Tibial nerve (tissue), 4 donors: ENCODE measurements around the gene QTRT2.

Experiments used
- EP300 ChIP-seq, 2 donors: sonication (generic); formaldehyde crosslinking; IDR thresholded peaks; one replicate each; pipeline ENCODE4 v1.6.1; 2017; ENCODE audit warnings: antibody characterized with exemption in 2 of 2, mild to moderate bottlenecking in 1 of 2
- POLR2A ChIP-seq, 2 donors: fragments of 450-650 bp; IDR thresholded peaks; one replicate each; pipeline ENCODE4 v1.6.1; 2017; ENCODE audit warnings: antibody characterized with exemption in 2 of 2, mild to moderate bottlenecking in 2 of 2, moderate library complexity in 2 of 2
- TF ChIP-seq, protein P1 (sequence below), 5 experiments: fragments of 200-600 bp in 3 of 5; fragments of 450-650 bp in 2 of 5; sonication (generic) in 3 of 5; IDR thresholded peaks; one replicate each; pipeline ENCODE4 v1.5.1; 2016 to 2019; ENCODE audit warnings: antibody characterized with exemption in 5 of 5, mild to moderate bottlenecking in 3 of 5, moderate library complexity in 2 of 5

- TF ChIP-seq, protein P1, sequence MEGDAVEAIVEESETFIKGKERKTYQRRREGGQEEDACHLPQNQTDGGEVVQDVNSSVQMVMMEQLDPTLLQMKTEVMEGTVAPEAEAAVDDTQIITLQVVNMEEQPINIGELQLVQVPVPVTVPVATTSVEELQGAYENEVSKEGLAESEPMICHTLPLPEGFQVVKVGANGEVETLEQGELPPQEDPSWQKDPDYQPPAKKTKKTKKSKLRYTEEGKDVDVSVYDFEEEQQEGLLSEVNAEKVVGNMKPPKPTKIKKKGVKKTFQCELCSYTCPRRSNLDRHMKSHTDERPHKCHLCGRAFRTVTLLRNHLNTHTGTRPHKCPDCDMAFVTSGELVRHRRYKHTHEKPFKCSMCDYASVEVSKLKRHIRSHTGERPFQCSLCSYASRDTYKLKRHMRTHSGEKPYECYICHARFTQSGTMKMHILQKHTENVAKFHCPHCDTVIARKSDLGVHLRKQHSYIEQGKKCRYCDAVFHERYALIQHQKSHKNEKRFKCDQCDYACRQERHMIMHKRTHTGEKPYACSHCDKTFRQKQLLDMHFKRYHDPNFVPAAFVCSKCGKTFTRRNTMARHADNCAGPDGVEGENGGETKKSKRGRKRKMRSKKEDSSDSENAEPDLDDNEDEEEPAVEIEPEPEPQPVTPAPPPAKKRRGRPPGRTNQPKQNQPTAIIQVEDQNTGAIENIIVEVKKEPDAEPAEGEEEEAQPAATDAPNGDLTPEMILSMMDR (IDR thresholded peaks at IDR 0.05): no peak
- TF ChIP-seq POLR2A (IDR thresholded peaks at IDR 0.05) (no peak), EP300 (IDR thresholded peaks at IDR 0.05) (no peak)
Measured at GRCh38 chr3:114079761-114080160, 23.2 kb downstream of the QTRT2 start.
